Endothelial cell of umbilical vein (primary cell): ENCODE measurements around the gene SPDYE17. TPM values are rescaled to one million over a fixed set of nuclear protein-coding genes. Genes with fewer than 3 reads are reported as not detected.
"Not testable (repeated sequence)": the region's sequence is repeated elsewhere in the genome, so short reads cannot be mapped to it uniquely, and the experiment has no call there.

Experiments used
- BruUV-seq: library from RNA; stranded (reverse); fragments of 400-500 nt; replicated peaks from 2 replicates; lab custom pipeline; 2021; lab: Mats Ljungman, UMichigan
- CTCF ChIA-PET: fragments of 300-600, 350-600 bp; sonication (Branson Sonifier 250); formaldehyde crosslinking; loops from one replicate; lab custom pipeline; 2021; ENCODE audit warnings: antibody characterized with exemption, inconsistent platforms; lab: Charles Lee
- POLR2A ChIA-PET: fragments of 300-600, 350-600 bp; sonication (Branson Sonifier 250); formaldehyde crosslinking; loops from one replicate; lab custom pipeline; 2021; ENCODE audit warnings: antibody characterized with exemption, inconsistent platforms; lab: Charles Lee
- DNase-seq: peaks from one replicate; pipeline ENCODE4 v3.0.0-alpha.2; 2011; ENCODE audit warnings: low read depth, low spot score
- FAIRE-seq: peaks from 2 replicates; lab custom pipeline; 2011; peaks lifted over from hg19 to GRCh38; lab: Jason Lieb, UNC
- H2AFZ ChIP-seq: 2 replicates; pipeline ENCODE4 v1.6.0; 2012; ENCODE audit warnings: low read depth, low read length, control low read depth, inconsistent platforms
- H3K27ac ChIP-seq: 2 replicates; pipeline ENCODE4 v1.5.1; 2011; ENCODE audit warnings: low read depth, mild to moderate bottlenecking, control low read depth, low read length, moderate library complexity; ENCODE audit not compliant: insufficient read depth
- H3K27me3 ChIP-seq, 2 experiments: 2 replicates each; pipeline versions ENCODE4 v1.6.0 to v1.6.1; 2011; ENCODE audit warnings: low read length in 2 of 2, mixed read lengths in 1 of 2; ENCODE audit not compliant: control insufficient read depth in 2 of 2, insufficient read depth in 2 of 2
- H3K36me3 ChIP-seq, 2 experiments: 2 replicates in 1 of 2; 3 replicates in 1 of 2; pipeline ENCODE4 v1.5.1; 2011; ENCODE audit warnings: low read length in 2 of 2, mild to moderate bottlenecking in 1 of 2, moderate library complexity in 1 of 2; ENCODE audit not compliant: control insufficient read depth in 2 of 2, insufficient read depth in 2 of 2; ENCODE audit errors: extremely low read depth in 1 of 2
- H3K4me1 ChIP-seq: 3 replicates; pipeline ENCODE4 v1.5.1; 2011; ENCODE audit warnings: mild to moderate bottlenecking, low read length; ENCODE audit not compliant: control insufficient read depth, insufficient read depth; ENCODE audit errors: extremely low read depth
- H3K4me2 ChIP-seq: 2 replicates; pipeline ENCODE4 v1.6.1; 2011; ENCODE audit warnings: low read length, control low read depth, mixed read lengths; ENCODE audit not compliant: insufficient read depth
- H3K4me3 ChIP-seq, 3 experiments: fragments of 200-600 bp in 1 of 3; sonication (generic), shearing (Covaris generic) in 1 of 3; replicated peaks in 1 of 3; 2 replicates each; pipeline ENCODE4 v1.5.1; 2011 to 2016; ENCODE audit warnings: control low read depth in 3 of 3, low read length in 3 of 3, mild to moderate bottlenecking in 2 of 3, inconsistent platforms in 1 of 3, low read depth in 1 of 3, moderate library complexity in 1 of 3; ENCODE audit not compliant: insufficient read depth in 1 of 3
- H3K79me2 ChIP-seq: 2 replicates; pipeline ENCODE4 v1.6.0; 2012; ENCODE audit warnings: low read length, inconsistent platforms; ENCODE audit not compliant: control insufficient read depth, insufficient read depth
- H3K9ac ChIP-seq: replicated peaks from 2 replicates; pipeline ENCODE3; 2011; ENCODE audit warnings: low read length, control low read depth; ENCODE audit not compliant: insufficient read depth; ENCODE audit errors: extremely low read depth
- H3K9me1 ChIP-seq: replicated peaks from 3 replicates; pipeline ENCODE4 v1.6.0; 2011; ENCODE audit warnings: mild to moderate bottlenecking, low read length; ENCODE audit not compliant: control insufficient read depth, insufficient read depth; ENCODE audit errors: extremely low read depth
- H3K9me3 ChIP-seq: replicated peaks from 2 replicates; pipeline ENCODE4 v1.5.1; 2012; ENCODE audit warnings: low read length, inconsistent platforms; ENCODE audit not compliant: control insufficient read depth, insufficient read depth
- H4K20me1 ChIP-seq: replicated peaks from 2 replicates; pipeline ENCODE3; 2011; ENCODE audit warnings: mild to moderate bottlenecking, low read length; ENCODE audit not compliant: control insufficient read depth, insufficient read depth; ENCODE audit errors: extremely low read depth
- dilution Hi-C: fragments of 300-500 bp; cut with MboI; formaldehyde crosslinking; loops from one replicate; pipeline ENCODE4 v1.15.0; 2019; ENCODE audit warnings: low sequenced_read_pairs; ENCODE audit not compliant: extremely low pct_ligation_motif_present
- intact Hi-C: fragments of 100-400 bp; cut with micrococcal nuclease; formaldehyde crosslinking; loops from one replicate; pipeline ENCODE4 v1.10.0; 2022
- polyA plus RNA-seq, 4 experiments: library from polyadenylated mRNA; depleted of rRNA in 3 of 4; stranded (reverse) in 3 of 4; unstranded in 1 of 4; fragments of >200 nt; gene quantifications; 2 replicates each; pipeline versions ENCODE4 v1.2.1 to v1.2.3, GENCODE V29; 2011 to 2012; ENCODE audit warnings: missing spikeins in 1 of 4
- total RNA-seq: library from RNA; stranded (reverse); gene quantifications from 2 replicates; pipeline ENCODE4 v1.2.3, GENCODE V29; 2021

The SPDYE17 gene
- total and polyA plus RNA-seq, 2 donors (not counting 3 experiments of a cell fraction or from before 2014, with no cell fraction given): not detected

DNA sequence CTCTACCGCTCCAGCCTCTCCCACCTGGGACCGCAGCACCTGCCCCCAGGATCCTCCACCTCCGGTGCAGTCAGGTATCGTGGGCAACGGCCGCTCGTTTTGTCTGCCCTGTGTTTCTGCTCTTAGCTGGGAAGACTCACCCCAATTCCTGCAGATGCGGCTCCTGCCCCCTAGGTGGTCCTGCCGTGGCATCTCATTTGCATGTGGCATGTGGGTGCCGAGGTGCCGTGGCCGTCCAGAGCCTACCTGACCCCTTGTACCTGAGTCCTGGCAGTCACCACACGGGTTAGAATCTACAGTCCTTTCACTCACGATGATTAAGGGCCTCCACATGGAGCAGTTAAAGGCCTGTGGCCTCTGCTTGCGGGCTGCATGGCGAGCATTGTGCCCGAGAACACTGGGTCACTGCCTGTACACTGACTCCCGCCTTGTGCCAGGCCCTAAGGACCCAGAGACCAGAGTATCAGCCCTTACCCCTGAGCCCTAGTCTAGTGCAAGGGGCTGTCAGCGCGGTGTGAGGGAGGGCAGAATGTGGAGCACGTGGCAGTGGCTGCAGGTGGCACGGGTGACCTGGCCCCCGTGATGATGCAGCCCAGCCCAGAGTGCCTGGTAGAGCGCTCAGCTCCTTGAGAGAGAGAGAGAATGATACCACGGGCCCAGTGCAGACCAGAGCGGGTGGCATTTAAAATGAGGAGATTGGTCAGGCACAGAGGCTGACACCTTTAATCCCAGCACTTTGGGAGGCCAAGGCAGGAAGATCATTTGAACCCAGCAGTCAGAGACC is 50.8 kb downstream of the SPDYE17 start:
- H3K27ac ChIP-seq, H3K79me2 ChIP-seq, H2AFZ ChIP-seq, dilution Hi-C loops, FAIRE-seq, H3K9me3 ChIP-seq, H3K9ac ChIP-seq, H3K4me2 ChIP-seq, H3K4me1 ChIP-seq, CTCF ChIA-PET, POLR2A ChIA-PET, DNase-seq, H3K4me3 ChIP-seq, H3K27me3 ChIP-seq, intact Hi-C loops, H4K20me1 ChIP-seq, H3K36me3 ChIP-seq, BruUV-seq, H3K9me1 ChIP-seq: not testable (repeated sequence)

GRCh38 chr7:76980576-76980975 is 51.6 kb downstream of the SPDYE17 start:
- H3K4me3 ChIP-seq, H3K27ac ChIP-seq, BruUV-seq, H3K4me1 ChIP-seq, H3K36me3 ChIP-seq, H3K4me2 ChIP-seq, CTCF ChIA-PET, intact Hi-C loops, FAIRE-seq, DNase-seq, dilution Hi-C loops, H3K9me1 ChIP-seq, H2AFZ ChIP-seq, H4K20me1 ChIP-seq, H3K9ac ChIP-seq, H3K9me3 ChIP-seq, POLR2A ChIA-PET, H3K27me3 ChIP-seq, H3K79me2 ChIP-seq: not testable (repeated sequence)

- H3K9me3 ChIP-seq, H4K20me1 ChIP-seq, H3K4me1 ChIP-seq, dilution Hi-C loops, H3K4me2 ChIP-seq, H3K27ac ChIP-seq, intact Hi-C loops, POLR2A ChIA-PET, BruUV-seq, CTCF ChIA-PET, H3K79me2 ChIP-seq, H3K4me3 ChIP-seq, H3K9me1 ChIP-seq, H2AFZ ChIP-seq, H3K36me3 ChIP-seq, H3K27me3 ChIP-seq, H3K9ac ChIP-seq, DNase-seq: not testable (repeated sequence)
- FAIRE-seq: peak; percentile 76
These were observed 54.3 kb downstream of the SPDYE17 start for GRCh38 chr7:76977761-76978367.

DNA sequence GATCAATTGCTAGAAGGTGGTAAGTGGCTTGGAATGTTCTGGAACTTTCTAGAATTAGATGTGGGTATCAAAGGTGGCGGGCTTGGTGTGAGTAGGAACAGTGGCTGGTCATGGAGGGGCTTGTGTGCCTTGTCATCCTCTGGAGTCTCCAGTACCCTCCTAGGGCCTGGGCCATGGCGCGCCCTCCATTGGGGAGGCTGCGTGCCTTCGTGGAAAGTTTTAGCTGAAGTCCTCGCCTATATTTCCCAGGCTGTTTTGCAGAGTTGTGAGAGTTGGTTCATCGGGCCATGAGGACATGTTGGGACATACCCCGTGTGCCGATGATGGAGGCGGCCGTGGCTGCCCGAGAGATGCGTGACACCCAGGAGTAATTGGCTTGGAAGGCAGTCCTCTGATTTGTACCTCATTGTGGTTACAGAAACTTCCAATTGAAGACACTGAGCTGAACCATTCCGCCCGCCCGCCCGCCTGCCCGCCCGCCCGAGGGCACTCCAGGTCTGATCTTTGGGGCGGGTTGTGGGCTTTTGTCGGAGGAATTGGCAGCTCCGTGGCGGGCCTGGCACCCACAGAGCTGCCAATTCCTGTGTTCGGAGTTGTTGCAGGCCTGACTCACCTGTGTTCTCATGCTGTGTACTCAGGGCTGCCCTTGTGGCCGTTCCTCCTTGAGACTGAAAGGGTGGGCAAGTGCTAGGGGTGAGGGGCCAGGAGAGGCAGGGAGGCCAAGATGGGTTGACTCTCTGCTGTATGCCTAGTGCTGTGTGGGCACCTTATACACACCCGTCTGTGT is 57.2 kb downstream of the SPDYE17 start:
- H3K27me3 ChIP-seq, DNase-seq, H2AFZ ChIP-seq, H3K4me3 ChIP-seq, H3K79me2 ChIP-seq, H3K4me1 ChIP-seq, POLR2A ChIA-PET, H3K4me2 ChIP-seq, H4K20me1 ChIP-seq, H3K9me3 ChIP-seq, H3K9me1 ChIP-seq, intact Hi-C loops, dilution Hi-C loops, H3K9ac ChIP-seq, CTCF ChIA-PET, BruUV-seq, FAIRE-seq, H3K27ac ChIP-seq, H3K36me3 ChIP-seq: not testable (repeated sequence)
